NCI-H1694 treated with DMSO at 0.1 percent for 48 hours (cell line): Measurements from ENCODE around the gene CEL.

Experiments used
- DNase-seq: peaks from one replicate; lab custom pipeline; 2025; lab: John Stamatoyannopoulos, UW

Gene CEL

GRCh38 chr9:133046900-133047295 is 14.9 kb upstream of the CEL start:
- no peak for DNase-seq

DNA sequence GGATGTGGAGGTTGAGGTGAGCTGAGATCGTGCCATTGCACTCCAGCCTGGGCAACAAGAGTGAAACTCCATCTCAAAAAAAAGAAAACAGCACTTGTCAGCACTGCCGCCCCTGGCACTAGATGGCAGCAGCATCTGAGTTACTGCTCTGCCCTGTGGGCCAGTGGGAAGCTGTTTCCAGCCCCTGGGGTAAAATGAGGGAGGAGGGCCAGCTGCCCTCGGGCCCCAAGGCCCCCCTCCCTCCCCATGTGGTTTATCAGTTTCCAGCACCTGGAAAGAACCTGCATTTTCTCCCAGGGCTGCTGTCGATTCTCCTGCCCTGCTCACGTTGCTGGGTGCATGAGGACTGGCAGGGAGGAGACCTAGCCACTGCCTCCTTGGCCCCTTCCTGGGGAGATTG is 13.2 kb upstream of the CEL start:
- DNase-seq, result peak; percentile 14

- DNase-seq, result no peak
Observed at GRCh38 chr9:133049043-133049442, 12.7 kb upstream of the CEL start.

GRCh38 chr9:133050142-133050541 is 11.6 kb upstream of the CEL start:
- no peak for DNase-seq

DNA sequence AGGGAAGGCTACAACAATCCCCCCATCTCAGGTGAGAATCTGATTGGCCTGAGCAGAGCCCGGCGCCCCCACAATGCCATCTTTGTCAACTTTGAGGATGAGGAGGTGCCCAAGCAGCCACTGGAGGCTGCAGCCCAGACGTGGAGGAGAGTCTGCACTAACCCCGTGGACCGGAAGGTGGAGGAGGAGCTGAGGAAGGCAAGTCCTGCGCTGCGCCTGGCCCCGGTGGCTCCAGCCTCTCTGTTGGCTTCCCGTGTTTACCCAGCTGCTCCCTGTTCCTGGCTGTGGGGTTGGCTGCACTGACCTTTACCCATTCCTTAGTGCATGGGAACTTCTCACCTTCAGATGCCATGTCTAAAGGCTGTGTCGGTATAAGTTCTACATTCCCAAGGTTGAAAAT is 11.0 kb upstream of the CEL start:
- no peak for DNase-seq

GRCh38 chr9:133051281-133051900 is 10.4 kb upstream of the CEL start:
- DNase-seq, result no peak

DNA sequence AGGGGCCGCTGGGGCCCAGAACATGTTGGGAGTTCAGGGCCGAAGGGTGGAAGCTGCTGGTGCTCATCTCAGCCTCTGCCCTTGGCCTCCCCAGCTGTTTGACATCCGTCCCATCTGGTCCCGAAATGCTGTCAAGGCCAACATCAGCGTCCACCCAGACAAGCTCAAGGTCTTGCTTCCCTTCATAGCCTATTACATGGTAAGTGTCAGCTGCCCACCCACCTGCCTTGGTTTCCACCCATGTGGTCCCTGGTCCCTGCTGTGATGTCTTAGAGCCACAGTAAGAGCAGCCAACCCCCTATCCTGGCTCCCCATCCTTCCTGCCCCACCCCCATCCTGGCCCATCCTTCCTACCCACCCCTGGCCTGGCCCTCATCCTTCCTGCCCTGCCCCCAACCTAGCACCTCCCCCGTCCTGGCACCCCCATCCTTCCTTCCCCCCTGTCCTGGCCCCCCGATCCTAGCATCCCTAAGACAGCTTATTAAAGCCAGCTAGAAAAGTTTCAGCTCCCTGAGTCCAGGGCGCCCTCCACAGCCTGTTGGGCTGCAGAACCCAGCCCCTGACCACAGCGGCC is 9.7 kb upstream of the CEL start:
- DNase-seq, result no peak

GRCh38 chr9:133054194-133054890 is 7.4 kb upstream of the CEL start:
- DNase-seq, result no peak

DNA sequence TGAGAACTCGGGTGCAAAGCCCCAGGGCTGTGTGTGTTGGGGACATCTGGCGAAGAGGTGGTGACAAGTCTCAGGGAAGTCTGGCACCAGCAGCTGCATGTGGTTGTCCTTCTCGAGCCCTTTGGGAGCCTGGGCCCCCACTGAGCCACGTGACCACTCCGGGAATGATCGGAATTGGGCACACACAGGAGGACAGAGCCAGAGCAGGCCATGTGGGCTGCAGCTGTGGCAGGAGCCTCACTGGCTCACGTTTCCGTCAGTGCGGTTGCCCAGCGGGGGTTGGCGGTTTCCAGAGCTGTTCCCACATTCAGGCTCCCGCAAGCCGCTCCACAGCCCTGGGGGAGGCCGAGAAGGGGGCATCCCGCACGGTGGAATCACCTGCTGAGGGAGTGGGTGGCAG is 6.8 kb upstream of the CEL start:
- no peak for DNase-seq

- no peak for DNase-seq
Observed at GRCh38 chr9:133055788-133056420, 5.9 kb upstream of the CEL start.

DNA sequence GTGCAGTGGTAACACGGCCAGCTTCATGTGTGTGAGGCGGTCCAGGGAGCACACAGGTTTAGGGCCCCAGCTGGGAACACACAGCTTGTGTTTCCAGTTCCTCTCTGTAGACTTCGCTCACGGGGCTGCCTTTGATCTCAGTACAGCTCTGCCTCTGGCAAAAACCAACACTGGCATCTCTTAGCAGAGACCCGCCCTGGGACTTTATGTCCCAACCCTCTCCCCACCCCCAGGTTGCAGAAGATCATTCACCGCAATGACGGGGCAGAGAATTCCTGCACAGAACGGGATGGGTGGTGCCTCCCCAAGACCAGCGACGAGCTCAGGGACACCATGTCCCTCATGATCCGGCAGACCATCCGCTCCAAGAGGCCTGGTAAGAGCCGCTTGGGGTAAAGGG is 5.2 kb upstream of the CEL start:
- DNase-seq, result no peak

DNA sequence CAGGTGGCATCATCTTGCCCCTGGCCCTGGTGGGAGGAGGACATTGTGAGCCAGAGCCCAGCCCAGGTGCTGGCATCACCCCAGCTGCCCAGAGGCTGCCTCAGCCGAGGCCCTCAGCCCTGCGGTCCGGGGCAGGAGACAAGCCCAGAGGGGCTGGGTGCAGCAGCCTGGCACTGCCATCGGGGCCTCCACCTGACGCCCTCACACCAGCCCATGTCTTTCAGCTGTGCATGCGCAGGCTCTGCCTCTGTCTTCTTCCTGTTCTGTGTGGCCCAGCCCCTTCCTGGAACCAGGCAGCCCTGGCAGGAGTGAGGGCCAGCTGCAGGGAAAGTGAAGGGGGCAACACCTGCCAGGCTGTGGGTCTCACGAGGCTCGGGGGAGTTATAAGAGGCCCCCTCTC is 4.8 kb upstream of the CEL start:
- DNase-seq, result no peak

- DNase-seq, result no peak
Observed at GRCh38 chr9:133057553-133057952, 4.2 kb upstream of the CEL start.

DNA sequence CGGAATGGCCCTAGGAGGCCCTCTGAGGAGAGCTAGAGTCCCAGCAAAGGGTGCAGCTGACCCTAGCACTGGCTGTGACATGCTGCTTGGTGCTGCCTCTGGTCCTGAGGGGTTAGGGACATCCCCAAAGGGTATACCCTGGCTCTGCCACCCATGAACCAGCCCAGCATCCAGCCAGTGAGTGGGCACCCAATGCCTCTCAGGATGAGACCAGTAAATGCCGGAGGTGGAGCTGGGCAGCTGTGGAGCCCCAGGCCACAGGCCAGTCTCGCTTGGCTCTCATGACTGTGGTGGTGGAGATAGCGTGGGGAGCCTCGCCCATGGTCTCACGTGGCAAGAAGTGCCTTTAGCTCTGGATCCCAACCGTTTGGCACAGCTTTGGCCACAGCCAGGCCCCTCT is 3.7 kb upstream of the CEL start:
- DNase-seq, result no peak

DNA sequence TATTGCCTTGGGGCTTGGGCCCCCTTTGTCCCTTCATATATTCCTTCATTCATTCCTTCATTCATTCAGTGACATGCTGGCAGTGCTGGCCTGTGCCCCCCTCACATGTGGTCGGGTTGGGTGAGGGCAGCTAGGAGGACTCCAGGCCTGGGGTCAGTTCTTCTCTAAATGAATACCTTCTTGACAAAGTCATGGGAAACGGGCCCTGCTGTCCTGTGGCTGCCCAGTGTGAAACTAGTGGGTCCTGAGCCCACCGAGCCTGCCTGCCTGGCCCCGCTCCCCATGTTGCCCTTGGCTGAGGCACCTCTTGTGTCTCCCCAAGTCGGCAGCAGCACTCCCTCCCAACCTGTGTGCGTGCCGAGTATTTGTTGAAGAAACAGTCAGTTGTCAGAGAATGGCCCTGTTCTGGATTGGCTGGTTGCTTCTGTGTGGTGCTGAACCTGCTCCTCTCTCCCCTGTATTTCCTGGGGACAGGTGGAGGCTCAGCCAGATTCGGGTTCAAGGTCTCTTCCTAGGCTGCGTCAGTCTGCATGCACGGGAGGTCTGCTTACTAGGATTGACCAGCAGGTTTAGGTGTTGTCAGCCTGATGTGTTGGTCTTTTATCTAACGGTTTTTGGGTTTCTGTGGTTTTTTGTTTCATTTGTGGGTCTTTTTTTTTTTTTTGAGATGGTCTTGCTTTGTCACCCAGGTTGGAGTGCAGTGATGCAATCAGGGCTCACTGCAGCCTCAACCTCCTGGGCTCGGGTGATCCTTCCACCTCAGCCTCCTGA is 3.0 kb upstream of the CEL start:
- DNase-seq, result no peak

GRCh38 chr9:133059623-133060022 is 2.2 kb upstream of the CEL start:
- DNase-seq, result no peak

- DNase-seq, result no peak
Observed at GRCh38 chr9:133060417-133060841, 1.4 kb upstream of the CEL start.

DNA sequence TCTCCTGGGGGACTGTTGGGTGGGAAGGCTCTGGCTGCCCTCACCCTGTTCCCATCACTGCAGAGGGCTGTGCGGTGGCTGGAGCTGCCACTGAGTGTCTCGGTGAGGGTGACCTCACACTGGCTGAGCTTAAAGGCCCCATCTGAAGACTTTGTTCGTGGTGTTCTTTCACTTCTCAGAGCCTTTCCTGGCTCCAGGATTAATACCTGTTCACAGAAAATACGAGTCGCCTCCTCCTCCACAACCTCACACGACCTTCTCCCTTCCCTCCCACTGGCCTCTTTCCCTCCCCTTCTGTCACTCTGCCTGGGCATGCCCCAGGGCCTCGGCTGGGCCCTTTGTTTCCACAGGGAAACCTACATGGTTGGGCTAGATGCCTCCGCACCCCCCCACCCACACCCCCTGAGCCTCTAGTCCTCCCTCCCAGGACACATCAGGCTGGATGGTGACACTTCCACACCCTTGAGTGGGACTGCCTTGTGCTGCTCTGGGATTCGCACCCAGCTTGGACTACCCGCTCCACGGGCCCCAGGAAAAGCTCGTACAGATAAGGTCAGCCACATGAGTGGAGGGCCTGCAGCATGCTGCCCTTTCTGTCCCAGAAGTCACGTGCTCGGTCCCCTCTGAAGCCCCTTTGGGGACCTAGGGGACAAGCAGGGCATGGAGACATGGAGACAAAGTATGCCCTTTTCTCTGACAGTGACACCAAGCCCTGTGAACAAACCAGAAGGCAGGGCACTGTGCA is 590 bp upstream of the CEL start:
- peak; percentile 27 for DNase-seq

GRCh38 chr9:133062569-133062968 is 788 bp downstream of the CEL start:
- peak; percentile 16 for DNase-seq

- DNase-seq, result no peak
Observed at GRCh38 chr9:133063159-133063499, 1.3 kb downstream of the CEL start.

- no peak for DNase-seq
Observed at GRCh38 chr9:133063500-133064231, 1.9 kb downstream of the CEL start.
